Suprapubic skin (tissue), 4 donors: ENCODE results near the gene CAMK1. TPM values are rescaled to one million over a fixed set of nuclear protein-coding genes. Genes with fewer than 3 reads are reported as not detected.

Experiments used
- DNase-seq, 2 donors: peaks; one replicate each; pipeline ENCODE4 v3.0.0-alpha.2; 2019; ENCODE audit warnings: low spot score in 2 of 2
- H3K27ac ChIP-seq: fragments of 200-600 bp; sonication (generic); one replicate; pipeline ENCODE4 v1.5.1; 2019
- H3K27me3 ChIP-seq: fragments of 200-600 bp; sonication (generic); one replicate; pipeline ENCODE4 v1.5.1; 2019
- H3K36me3 ChIP-seq: fragments of 200-600 bp; sonication (generic); one replicate; pipeline ENCODE4 v1.5.1; 2019
- H3K4me1 ChIP-seq: fragments of 200-600 bp; sonication (generic); one replicate; pipeline ENCODE4 v1.5.1; 2019
- H3K4me3 ChIP-seq: fragments of 200-600 bp; sonication (generic); one replicate; pipeline ENCODE4 v1.5.1; 2019; ENCODE audit warnings: mild to moderate bottlenecking
- H3K9me3 ChIP-seq: fragments of 200-600 bp; sonication (generic); one replicate; pipeline ENCODE4 v1.5.1; 2019
- CTCF ChIP-seq, 2 donors: fragments of 200-600 bp in 1 of 2; fragments of 450-650 bp in 1 of 2; sonication (generic) in 1 of 2; IDR thresholded peaks; one replicate each; pipeline ENCODE4 v1.5.1; 2016 to 2019; ENCODE audit warnings: antibody characterized with exemption in 2 of 2, mild to moderate bottlenecking in 1 of 2, moderate library complexity in 1 of 2
- EP300 ChIP-seq: sonication (generic); formaldehyde crosslinking; IDR thresholded peaks from one replicate; pipeline ENCODE4 v1.6.1; 2017; ENCODE audit warnings: antibody characterized with exemption
- POLR2A ChIP-seq, 2 donors: fragments of 450-650 bp; IDR thresholded peaks; one replicate each; pipeline ENCODE4 v1.6.1; 2017; ENCODE audit warnings: antibody characterized with exemption in 2 of 2, mild to moderate bottlenecking in 2 of 2, moderate library complexity in 2 of 2
- POLR2AphosphoS5 ChIP-seq, 3 donors: sonication (generic); formaldehyde crosslinking; IDR thresholded peaks; one replicate each; pipeline ENCODE4 v1.6.1; 2017; ENCODE audit warnings: antibody characterized with exemption in 3 of 3
- WGBS: methylation state at CpG from one replicate; pipeline ENCODE4 v1.1.5; 2018; 5-methylcytosine and 5-hydroxymethylcytosine counted together
- total RNA-seq, 4 donors: library from RNA; depleted of rRNA; stranded (reverse); fragments of >200 nt; gene quantifications; one replicate each; pipeline ENCODE4 v1.1.0, GENCODE V29; 2016

Gene CAMK1
- total RNA-seq, 4 donors from 2014 or later, result 3.3 to 13.0 (median 5.2) TPM

GRCh38 chr3:9810846-9811245 lies 41.1 kb upstream of the CAMK1 start:
- no peaks in the 10 kb centered on the region for H3K9me3 ChIP-seq
- 32% methylated on average over 10 of the region's 10 CpGs for WGBS
- peaks cover 20% of the 10 kb centered on the region for H3K4me1 ChIP-seq
- DNase-seq, result no peak
- H3K36me3 ChIP-seq, result peaks cover 39% of the 10 kb centered on the region
- peak overlapping the region; percentile 96 for H3K27ac ChIP-seq
- TF ChIP-seq CTCF (IDR thresholded peaks at IDR 0.05), result no peak
- TF ChIP-seq POLR2A (IDR thresholded peaks at IDR 0.05), result no peak
- TF ChIP-seq POLR2AphosphoS5 (IDR thresholded peaks at IDR 0.05), result no peak
- no peaks in the 10 kb centered on the region for H3K27me3 ChIP-seq
- H3K4me3 ChIP-seq, result peak overlapping the region; percentile 93

GRCh38 chr3:9810433-9810770 lies 40.7 kb upstream of the CAMK1 start:
- peak overlapping the region; percentile 93 for H3K4me3 ChIP-seq
- H3K27me3 ChIP-seq, result no peaks in the 10 kb centered on the region
- no peak for TF ChIP-seq CTCF (IDR thresholded peaks at IDR 0.05)
- TF ChIP-seq EP300, result no peak
- no peak for TF ChIP-seq POLR2AphosphoS5 (IDR thresholded peaks at IDR 0.05)
- TF ChIP-seq POLR2A (IDR thresholded peaks at IDR 0.05), result no peak
- DNase-seq, result no peak
- H3K4me1 ChIP-seq, result peaks cover 20% of the 10 kb centered on the region
- H3K9me3 ChIP-seq, result no peaks in the 10 kb centered on the region
- H3K27ac ChIP-seq, result peak overlapping the region; percentile 96
- WGBS, result 0% methylated on average over 18 of the region's 18 CpGs
- peaks cover 39% of the 10 kb centered on the region for H3K36me3 ChIP-seq

- Histone ChIP-seq H3K27me3 (no peaks in the 10 kb centered on the region), H3K9me3 (no peaks in the 10 kb centered on the region), H3K27ac (peak within 1 kb of the TSS; percentile 96), H3K4me3 (peak within 1 kb of the TSS; percentile 93), H3K36me3 (peaks cover 43% of the 10 kb centered on the region), H3K4me1 (peaks cover 20% of the 10 kb centered on the region)
- TF ChIP-seq EP300 (no peak), POLR2A (IDR thresholded peaks at IDR 0.05) (peak in 1 of 2 donors; percentile 24), CTCF (IDR thresholded peaks at IDR 0.05) (no peak), POLR2AphosphoS5 (IDR thresholded peaks at IDR 0.05) (peak in 1 of 3 donors; percentile 9)
- DNase-seq, result peak; percentile 91 to 93
- under 1% methylated on average over 39 of the region's 76 CpGs for WGBS
Measured at GRCh38 chr3:9809615-9810432, 40.1 kb upstream of the CAMK1 start, which contains the start of gene TTLL3. Gene TTLL3 (plus strand): TSS chr3:9810262. CDS start chr3:9810662, 400 bp downstream.

GRCh38 chr3:9809239-9809614 lies 39.5 kb upstream of the CAMK1 start:
- Histone ChIP-seq H3K27ac (peak overlapping the region; percentile 96), H3K27me3 (no peaks in the 10 kb centered on the region), H3K4me3 (peak overlapping the region; percentile 93), H3K4me1 (peaks cover 20% of the 10 kb centered on the region), H3K9me3 (no peaks in the 10 kb centered on the region), H3K36me3 (peaks cover 43% of the 10 kb centered on the region)
- TF ChIP-seq CTCF (IDR thresholded peaks at IDR 0.05), result no peak
- TF ChIP-seq POLR2A (IDR thresholded peaks at IDR 0.05), result no peak
- TF ChIP-seq EP300, result no peak
- TF ChIP-seq POLR2AphosphoS5 (IDR thresholded peaks at IDR 0.05), result no peak
- 66% methylated on average over 4 of the region's 4 CpGs for WGBS
- no peak for DNase-seq

- Histone ChIP-seq H3K4me3 (no peak overlapping the region), H3K27ac (peak overlapping the region; percentile 96), H3K9me3 (no peaks in the 10 kb centered on the region), H3K27me3 (no peaks in the 10 kb centered on the region), H3K4me1 (peaks cover 20% of the 10 kb centered on the region), H3K36me3 (peaks cover 46% of the 10 kb centered on the region)
- no peak for TF ChIP-seq POLR2A (IDR thresholded peaks at IDR 0.05)
- no peak for TF ChIP-seq EP300
- no peak for TF ChIP-seq POLR2AphosphoS5 (IDR thresholded peaks at IDR 0.05)
- no peak for TF ChIP-seq CTCF (IDR thresholded peaks at IDR 0.05)
- no peak for DNase-seq
- WGBS, result 88% methylated on average over 5 of the region's 7 CpGs
Measured at GRCh38 chr3:9808345-9809037, 38.7 kb upstream of the CAMK1 start.
